GM12878 (cell line): ENCODE results near the gene SLC6A16. TPM values are rescaled to one million over a fixed set of nuclear protein-coding genes. Genes with fewer than 3 reads are reported as not detected.

Source experiments
- BMI1 ChIP-seq: fragments of 450-650 bp; IDR thresholded peaks from 2 replicates; pipeline ENCODE4 v1.6.1; 2016; ENCODE audit warnings: mild to moderate bottlenecking, moderate library complexity, borderline replicate concordance
- CBX3 ChIP-seq: fragments of 200-600 bp; sonication (generic); IDR thresholded peaks from 2 replicates; pipeline ENCODE4 v1.6.1; 2016; ENCODE audit warnings: low read depth, borderline replicate concordance
- KAT2A ChIP-seq: conservative IDR thresholded peaks from 2 replicates; pipeline ENCODE4 v1.6.1; 2011; ENCODE audit warnings: low read depth, low read length; ENCODE audit not compliant: control insufficient read depth
- KLF5 ChIP-seq: fragments of 450-650 bp; IDR thresholded peaks from 2 replicates; pipeline ENCODE4 v1.6.1; 2014; ENCODE audit warnings: mild to moderate bottlenecking; ENCODE audit not compliant: partially characterized antibody
- LARP7 ChIP-seq: fragments of 450-650 bp; IDR thresholded peaks from 2 replicates; pipeline ENCODE4 v1.6.1; 2017; ENCODE audit warnings: mild to moderate bottlenecking
- MYC ChIP-seq: IDR thresholded peaks from 2 replicates; pipeline ENCODE4 v1.6.1; 2011; ENCODE audit warnings: mild to moderate bottlenecking, low read length, moderate library complexity, inconsistent platforms; ENCODE audit not compliant: insufficient read depth, insufficient replicate concordance, insufficient read length, severe bottlenecking
- NFIC ChIP-seq: IDR thresholded peaks from 2 replicates; pipeline ENCODE4 v1.6.1; 2012; ENCODE audit warnings: low read depth, mild to moderate bottlenecking, inconsistent platforms, low read length, moderate library complexity
- NFXL1 ChIP-seq: fragments of 450-650 bp; IDR thresholded peaks from 2 replicates; pipeline ENCODE4 v1.6.1; 2017; ENCODE audit warnings: antibody characterized with exemption, mild to moderate bottlenecking, borderline replicate concordance
- SIX5 ChIP-seq: IDR thresholded peaks from 2 replicates; pipeline ENCODE4 v1.6.1; 2011; ENCODE audit warnings: mild to moderate bottlenecking, low read depth, low read length, moderate library complexity; ENCODE audit not compliant: severe bottlenecking
- SMAD5 ChIP-seq: IDR thresholded peaks from 2 replicates; pipeline ENCODE4 v1.6.1; 2016; ENCODE audit warnings: antibody characterized with exemption, low read depth
- SMC3 ChIP-seq: IDR thresholded peaks from 2 replicates; pipeline ENCODE4 v1.6.1; 2011; ENCODE audit warnings: low read length, improper control_type of control experiment, borderline replicate concordance
- SRF ChIP-seq, 2 experiments: IDR thresholded peaks; 2 replicates each; pipeline ENCODE4 v1.6.1; 2011; ENCODE audit warnings: low read depth in 2 of 2, low read length in 2 of 2, mild to moderate bottlenecking in 1 of 2, moderate library complexity in 1 of 2
- TBL1XR1 ChIP-seq: IDR thresholded peaks from 2 replicates; pipeline ENCODE4 v1.6.1; 2012; ENCODE audit warnings: low read depth, low read length, improper control_type of control experiment
- YBX1 ChIP-seq: fragments of 450-650 bp; IDR thresholded peaks from 2 replicates; pipeline ENCODE4 v1.6.1; 2016; ENCODE audit warnings: antibody characterized with exemption
- ZBED1 ChIP-seq: IDR thresholded peaks from 2 replicates; pipeline ENCODE4 v1.6.1; 2016; ENCODE audit warnings: borderline replicate concordance
- ZNF622 ChIP-seq: fragments of 450-650 bp; IDR thresholded peaks from 2 replicates; pipeline ENCODE4 v1.6.1; 2017; ENCODE audit warnings: mild to moderate bottlenecking, inconsistent platforms
- polyA plus RNA-seq, 11 experiments: library from polyadenylated mRNA; depleted of rRNA in 4 of 11; unstranded in 6 of 11; stranded (reverse) in 5 of 11; fragments of >200 nt; fragmentation: Nextera tagmentation in 4 of 11; fragmentation: Illumina TruSeq in 1 of 11; extraction: Ambion mirVana in 4 of 11; extraction: Trizol in 1 of 11; gene quantifications; 1 replicate in 1 of 11; 2 replicates in 10 of 11; pipeline versions ENCODE4 v1.2.1 to v1.2.3, GENCODE V29; 2011 to 2016; ENCODE audit warnings: inconsistent platforms in 2 of 11, missing spikeins in 2 of 11, low read depth in 1 of 11
- total RNA-seq, 4 experiments: library from RNA; depleted of rRNA in 3 of 4; stranded (reverse); fragments of >200 nt in 3 of 4; fragmentation: Illumina TruSeq in 1 of 4; extraction: Trizol in 1 of 4; gene quantifications; 2 replicates each; pipeline versions ENCODE4 v1.2.1 to v1.2.3, GENCODE V29; 2013 to 2021
- TF ChIP-seq, protein P1 (sequence below): fragments of 450-650 bp; IDR thresholded peaks from 2 replicates; pipeline ENCODE4 v1.6.1; 2016; ENCODE audit warnings: mild to moderate bottlenecking, moderate library complexity, borderline replicate concordance
- TF ChIP-seq, protein P2 (sequence below): fragments of 450-650 bp; IDR thresholded peaks from 2 replicates; pipeline ENCODE4 v1.6.1; 2017; ENCODE audit warnings: mild to moderate bottlenecking, low read depth, inconsistent platforms; ENCODE audit not compliant: poor library complexity, severe bottlenecking
- TF ChIP-seq, protein P3 (sequence below): IDR thresholded peaks from 2 replicates; pipeline ENCODE4 v1.6.1; 2011; ENCODE audit warnings: low read depth, low read length, improper control_type of control experiment, borderline replicate concordance
- TF ChIP-seq, protein P4 (sequence below): fragments of 450-650 bp; IDR thresholded peaks from 2 replicates; pipeline ENCODE4 v1.6.1; 2017; ENCODE audit warnings: borderline replicate concordance

The SLC6A16 gene
- total and polyA plus RNA-seq, 10 of the 15 experiments (the other 5 are each of a cell fraction or from before 2014, with no cell fraction given): 0.23 to 3.2 (median 0.54) TPM

DNA sequence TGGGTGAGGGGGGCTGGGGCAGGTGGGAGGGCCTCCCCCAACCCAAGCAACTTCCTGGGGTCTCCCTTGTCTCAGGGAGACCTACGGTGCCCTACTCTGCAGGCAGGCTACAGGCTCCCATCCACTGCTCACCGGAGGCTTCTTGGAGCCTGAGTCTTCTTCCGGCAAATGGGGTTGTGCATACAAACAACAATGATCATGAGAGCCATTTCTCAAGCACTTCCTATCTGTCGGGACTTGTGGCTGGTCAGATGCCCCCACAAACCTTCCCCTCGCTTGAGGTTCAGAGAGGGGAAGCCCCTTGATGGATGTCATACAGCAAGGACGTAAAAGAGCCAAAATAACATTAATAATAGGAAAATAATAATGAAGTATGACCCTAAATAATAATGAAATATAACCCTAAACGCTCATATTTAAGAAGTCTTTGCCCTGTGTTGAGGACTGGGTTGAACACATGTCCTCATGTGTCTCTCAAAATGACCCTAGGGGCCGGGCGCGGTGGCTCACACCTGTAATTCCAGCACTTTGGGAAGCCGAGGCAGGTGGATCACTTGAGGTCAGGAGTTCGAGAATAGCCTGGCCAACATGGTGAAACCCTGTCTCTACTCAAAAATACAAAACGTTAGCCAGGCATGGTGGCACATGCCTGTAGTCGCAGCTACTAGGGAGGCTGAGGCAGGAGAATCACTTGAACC, 10.9 kb upstream of the SLC6A16 start (continued):
- TF ChIP-seq, protein P1, sequence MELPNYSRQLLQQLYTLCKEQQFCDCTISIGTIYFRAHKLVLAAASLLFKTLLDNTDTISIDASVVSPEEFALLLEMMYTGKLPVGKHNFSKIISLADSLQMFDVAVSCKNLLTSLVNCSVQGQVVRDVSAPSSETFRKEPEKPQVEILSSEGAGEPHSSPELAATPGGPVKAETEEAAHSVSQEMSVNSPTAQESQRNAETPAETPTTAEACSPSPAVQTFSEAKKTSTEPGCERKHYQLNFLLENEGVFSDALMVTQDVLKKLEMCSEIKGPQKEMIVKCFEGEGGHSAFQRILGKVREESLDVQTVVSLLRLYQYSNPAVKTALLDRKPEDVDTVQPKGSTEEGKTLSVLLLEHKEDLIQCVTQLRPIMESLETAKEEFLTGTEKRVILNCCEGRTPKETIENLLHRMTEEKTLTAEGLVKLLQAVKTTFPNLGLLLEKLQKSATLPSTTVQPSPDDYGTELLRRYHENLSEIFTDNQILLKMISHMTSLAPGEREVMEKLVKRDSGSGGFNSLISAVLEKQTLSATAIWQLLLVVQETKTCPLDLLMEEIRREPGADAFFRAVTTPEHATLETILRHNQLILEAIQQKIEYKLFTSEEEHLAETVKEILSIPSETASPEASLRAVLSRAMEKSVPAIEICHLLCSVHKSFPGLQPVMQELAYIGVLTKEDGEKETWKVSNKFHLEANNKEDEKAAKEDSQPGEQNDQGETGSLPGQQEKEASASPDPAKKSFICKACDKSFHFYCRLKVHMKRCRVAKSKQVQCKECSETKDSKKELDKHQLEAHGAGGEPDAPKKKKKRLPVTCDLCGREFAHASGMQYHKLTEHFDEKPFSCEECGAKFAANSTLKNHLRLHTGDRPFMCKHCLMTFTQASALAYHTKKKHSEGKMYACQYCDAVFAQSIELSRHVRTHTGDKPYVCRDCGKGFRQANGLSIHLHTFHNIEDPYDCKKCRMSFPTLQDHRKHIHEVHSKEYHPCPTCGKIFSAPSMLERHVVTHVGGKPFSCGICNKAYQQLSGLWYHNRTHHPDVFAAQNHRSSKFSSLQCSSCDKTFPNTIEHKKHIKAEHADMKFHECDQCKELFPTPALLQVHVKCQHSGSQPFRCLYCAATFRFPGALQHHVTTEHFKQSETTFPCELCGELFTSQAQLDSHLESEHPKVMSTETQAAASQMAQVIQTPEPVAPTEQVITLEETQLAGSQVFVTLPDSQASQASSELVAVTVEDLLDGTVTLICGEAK: no peak
- TF ChIP-seq SRF (IDR thresholded peaks at IDR 0.05; ENCODE audit: low read depth in 2 of 2, low read length in 2 of 2) (no peak), MYC (peak; percentile 9), TBL1XR1 (no peak), KLF5 (no peak), BMI1 (no peak), NFXL1 (no peak), NFIC (0 out of 2 replicates have a peak, but pooled peaks have one; percentile 3), SMAD5 (0 out of 2 replicates have a peak, but pooled peaks have one; percentile 3), ZNF622 (no peak), CBX3 (no peak), LARP7 (no peak), KAT2A (no peak), YBX1 (no peak), ZBED1 (no peak; the same call in 1 of the 2 replicates), SIX5 (no peak), SMC3 (no peak)
- TF ChIP-seq, protein P2, sequence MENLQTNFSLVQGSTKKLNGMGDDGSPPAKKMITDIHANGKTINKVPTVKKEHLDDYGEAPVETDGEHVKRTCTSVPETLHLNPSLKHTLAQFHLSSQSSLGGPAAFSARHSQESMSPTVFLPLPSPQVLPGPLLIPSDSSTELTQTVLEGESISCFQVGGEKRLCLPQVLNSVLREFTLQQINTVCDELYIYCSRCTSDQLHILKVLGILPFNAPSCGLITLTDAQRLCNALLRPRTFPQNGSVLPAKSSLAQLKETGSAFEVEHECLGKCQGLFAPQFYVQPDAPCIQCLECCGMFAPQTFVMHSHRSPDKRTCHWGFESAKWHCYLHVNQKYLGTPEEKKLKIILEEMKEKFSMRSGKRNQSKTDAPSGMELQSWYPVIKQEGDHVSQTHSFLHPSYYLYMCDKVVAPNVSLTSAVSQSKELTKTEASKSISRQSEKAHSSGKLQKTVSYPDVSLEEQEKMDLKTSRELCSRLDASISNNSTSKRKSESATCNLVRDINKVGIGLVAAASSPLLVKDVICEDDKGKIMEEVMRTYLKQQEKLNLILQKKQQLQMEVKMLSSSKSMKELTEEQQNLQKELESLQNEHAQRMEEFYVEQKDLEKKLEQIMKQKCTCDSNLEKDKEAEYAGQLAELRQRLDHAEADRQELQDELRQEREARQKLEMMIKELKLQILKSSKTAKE: no peak
- TF ChIP-seq, protein P3, sequence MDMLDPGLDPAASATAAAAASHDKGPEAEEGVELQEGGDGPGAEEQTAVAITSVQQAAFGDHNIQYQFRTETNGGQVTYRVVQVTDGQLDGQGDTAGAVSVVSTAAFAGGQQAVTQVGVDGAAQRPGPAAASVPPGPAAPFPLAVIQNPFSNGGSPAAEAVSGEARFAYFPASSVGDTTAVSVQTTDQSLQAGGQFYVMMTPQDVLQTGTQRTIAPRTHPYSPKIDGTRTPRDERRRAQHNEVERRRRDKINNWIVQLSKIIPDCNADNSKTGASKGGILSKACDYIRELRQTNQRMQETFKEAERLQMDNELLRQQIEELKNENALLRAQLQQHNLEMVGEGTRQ: no peak
- TF ChIP-seq, protein P4, sequence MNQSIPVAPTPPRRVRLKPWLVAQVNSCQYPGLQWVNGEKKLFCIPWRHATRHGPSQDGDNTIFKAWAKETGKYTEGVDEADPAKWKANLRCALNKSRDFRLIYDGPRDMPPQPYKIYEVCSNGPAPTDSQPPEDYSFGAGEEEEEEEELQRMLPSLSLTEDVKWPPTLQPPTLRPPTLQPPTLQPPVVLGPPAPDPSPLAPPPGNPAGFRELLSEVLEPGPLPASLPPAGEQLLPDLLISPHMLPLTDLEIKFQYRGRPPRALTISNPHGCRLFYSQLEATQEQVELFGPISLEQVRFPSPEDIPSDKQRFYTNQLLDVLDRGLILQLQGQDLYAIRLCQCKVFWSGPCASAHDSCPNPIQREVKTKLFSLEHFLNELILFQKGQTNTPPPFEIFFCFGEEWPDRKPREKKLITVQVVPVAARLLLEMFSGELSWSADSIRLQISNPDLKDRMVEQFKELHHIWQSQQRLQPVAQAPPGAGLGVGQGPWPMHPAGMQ: no peak
